Keratinocyte (primary cell): ENCODE data around the gene FN3K.

ENCODE experiments used
- EZH2 ChIP-seq: IDR thresholded peaks from one replicate; pipeline ENCODE4 v1.6.1; 2012; ENCODE audit warnings: inconsistent platforms, mild to moderate bottlenecking, low read length, moderate library complexity
- TF ChIP-seq, protein P1 (sequence below), 3 experiments: IDR thresholded peaks in 1 of 3; conservative IDR thresholded peaks in 1 of 3; optimal IDR thresholded peaks in 1 of 3; 2 replicates in 2 of 3; 3 replicates in 1 of 3; pipeline versions ENCODE3 to v1.5.1; 2011; ENCODE audit warnings: low read length in 3 of 3, mild to moderate bottlenecking in 3 of 3, moderate library complexity in 2 of 3, control low read depth in 1 of 3, inconsistent platforms in 1 of 3; ENCODE audit not compliant: insufficient read depth in 2 of 3; ENCODE audit errors: extremely low read depth in 1 of 3

DNA sequence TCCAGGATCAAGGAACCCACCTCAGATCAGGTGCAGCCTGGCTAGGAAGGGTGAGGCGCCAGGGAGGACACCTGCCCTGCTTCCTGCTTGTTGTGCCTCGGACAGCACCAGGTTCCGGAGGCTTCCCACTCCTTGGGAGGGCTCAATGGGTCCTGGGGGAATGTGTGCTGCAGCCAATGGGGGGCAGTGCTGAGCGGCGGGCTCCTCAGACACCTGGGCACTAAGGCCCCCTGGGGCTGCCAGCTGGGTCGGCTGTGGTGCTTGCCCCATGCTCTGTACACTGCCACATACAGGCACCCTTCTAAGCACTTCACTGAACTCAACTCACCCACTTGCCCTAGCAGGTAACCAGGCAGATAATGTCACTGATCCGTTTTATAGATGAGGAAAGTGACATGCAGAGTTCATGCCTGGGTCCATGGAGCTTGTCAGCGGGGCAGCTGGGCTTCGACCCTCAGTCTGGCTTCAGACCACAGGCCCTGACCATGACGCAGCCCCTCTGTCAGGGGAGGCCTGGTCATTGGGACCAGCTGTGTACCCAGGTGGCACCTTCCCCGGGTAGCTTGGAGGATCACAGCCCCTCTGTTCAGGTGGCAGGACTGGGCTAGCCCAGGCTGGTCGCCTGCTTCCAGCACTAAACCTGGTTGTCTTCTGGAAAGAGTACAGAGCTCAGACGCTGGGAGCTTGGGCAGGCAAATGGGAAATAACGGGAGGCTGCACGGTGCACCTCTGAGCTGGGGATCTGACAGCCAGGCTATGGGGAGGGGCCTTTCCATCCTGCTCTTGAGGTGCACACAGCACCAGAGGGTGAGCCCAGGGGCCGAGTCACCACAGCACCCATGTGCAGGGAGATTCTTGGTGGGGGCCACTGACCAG is 8.2 kb downstream of the FN3K start:
- TF ChIP-seq, protein P1, sequence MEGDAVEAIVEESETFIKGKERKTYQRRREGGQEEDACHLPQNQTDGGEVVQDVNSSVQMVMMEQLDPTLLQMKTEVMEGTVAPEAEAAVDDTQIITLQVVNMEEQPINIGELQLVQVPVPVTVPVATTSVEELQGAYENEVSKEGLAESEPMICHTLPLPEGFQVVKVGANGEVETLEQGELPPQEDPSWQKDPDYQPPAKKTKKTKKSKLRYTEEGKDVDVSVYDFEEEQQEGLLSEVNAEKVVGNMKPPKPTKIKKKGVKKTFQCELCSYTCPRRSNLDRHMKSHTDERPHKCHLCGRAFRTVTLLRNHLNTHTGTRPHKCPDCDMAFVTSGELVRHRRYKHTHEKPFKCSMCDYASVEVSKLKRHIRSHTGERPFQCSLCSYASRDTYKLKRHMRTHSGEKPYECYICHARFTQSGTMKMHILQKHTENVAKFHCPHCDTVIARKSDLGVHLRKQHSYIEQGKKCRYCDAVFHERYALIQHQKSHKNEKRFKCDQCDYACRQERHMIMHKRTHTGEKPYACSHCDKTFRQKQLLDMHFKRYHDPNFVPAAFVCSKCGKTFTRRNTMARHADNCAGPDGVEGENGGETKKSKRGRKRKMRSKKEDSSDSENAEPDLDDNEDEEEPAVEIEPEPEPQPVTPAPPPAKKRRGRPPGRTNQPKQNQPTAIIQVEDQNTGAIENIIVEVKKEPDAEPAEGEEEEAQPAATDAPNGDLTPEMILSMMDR (optimal IDR thresholded peaks at IDR 0.05 in 1 of 3, IDR thresholded peaks at IDR 0.05 in 1 of 3, conservative IDR thresholded peaks at IDR 0.05 in 1 of 3; ENCODE audit: extremely low read depth in 1 of 3, insufficient read depth in 2 of 3, low read length in 3 of 3), result no peak
- TF ChIP-seq EZH2, result no peak
